Thyroid gland (tissue), 4 donors: ENCODE results near the gene ARID2.

Experiments used
- CTCF ChIP-seq, 6 experiments: fragments of 200-600 bp in 3 of 6; fragments of 450-650 bp in 3 of 6; sonication (generic) in 3 of 6; IDR thresholded peaks; one replicate each; pipeline ENCODE4 v1.5.1; 2016 to 2019; ENCODE audit warnings: antibody characterized with exemption in 6 of 6, mild to moderate bottlenecking in 2 of 6, inconsistent platforms in 1 of 6, moderate library complexity in 1 of 6
- POLR2A ChIP-seq, 2 donors: fragments of 450-650 bp; IDR thresholded peaks; one replicate each; pipeline ENCODE4 v1.6.1; 2017; ENCODE audit warnings: antibody characterized with exemption in 2 of 2, mild to moderate bottlenecking in 2 of 2, moderate library complexity in 1 of 2

GRCh38 chr12:45779936-45780335 lies 50.4 kb downstream of the ARID2 start:
- TF ChIP-seq CTCF (IDR thresholded peaks at IDR 0.05) (no peak), POLR2A (IDR thresholded peaks at IDR 0.05) (no peak)
